Activated T-cell treated with anti-CD3 and anti-CD28 coated beads for 48 hours (primary cell): ENCODE data around the gene S100A5.

Source experiments
- DNase-seq: peaks from one replicate; pipeline ENCODE4 v3.0.0-alpha.2; 2020; ENCODE audit warnings: low read depth

The S100A5 gene

DNA sequence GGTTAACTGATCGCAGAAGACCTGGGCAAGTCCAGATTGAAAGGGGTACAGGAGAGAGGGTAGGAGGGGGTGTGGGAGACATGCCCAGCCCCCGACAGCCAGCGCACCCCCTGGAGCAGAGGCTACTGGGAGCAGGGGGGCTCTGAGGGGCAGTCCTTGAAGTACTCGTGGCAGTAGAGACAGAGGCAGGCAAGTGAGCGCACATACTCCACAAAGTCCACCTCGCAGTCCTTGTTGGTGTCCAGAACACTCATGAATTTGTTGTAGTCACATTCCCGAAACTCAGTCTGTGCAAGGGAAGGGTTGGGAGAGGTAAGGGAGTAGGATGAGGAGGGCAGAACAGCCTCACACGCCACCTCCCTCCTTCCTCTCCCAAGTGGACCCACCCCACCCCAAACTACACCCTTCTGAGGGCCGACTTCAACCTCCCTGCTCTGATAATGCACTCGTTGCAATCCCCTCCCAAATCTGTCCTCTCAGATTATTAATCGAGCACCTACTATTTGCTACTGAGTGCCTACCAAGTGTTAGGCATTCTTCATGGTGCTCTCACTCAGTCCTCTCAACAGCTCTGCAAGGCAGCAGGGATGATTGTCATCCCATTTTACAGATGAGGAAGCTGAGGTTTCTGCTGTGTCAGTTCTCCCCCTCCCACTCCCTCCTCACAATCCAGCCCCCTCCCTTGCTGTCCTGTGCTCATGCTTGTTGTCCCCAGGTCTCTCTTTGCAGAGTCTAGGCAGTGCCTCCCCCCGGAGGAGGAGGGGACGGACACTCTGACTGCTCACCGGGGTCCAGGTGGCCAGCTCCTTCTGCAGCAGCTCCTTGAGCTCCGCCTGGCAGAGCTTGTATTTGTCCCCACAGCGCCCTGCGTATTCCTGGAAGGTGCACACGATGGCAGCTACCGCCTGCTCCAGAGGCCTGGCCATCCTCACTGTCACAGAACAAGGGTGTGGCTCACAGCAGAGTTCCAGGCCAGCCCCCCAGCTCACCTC lies 7.1 kb upstream of the S100A5 start:
- DNase-seq, result no peak

DNA sequence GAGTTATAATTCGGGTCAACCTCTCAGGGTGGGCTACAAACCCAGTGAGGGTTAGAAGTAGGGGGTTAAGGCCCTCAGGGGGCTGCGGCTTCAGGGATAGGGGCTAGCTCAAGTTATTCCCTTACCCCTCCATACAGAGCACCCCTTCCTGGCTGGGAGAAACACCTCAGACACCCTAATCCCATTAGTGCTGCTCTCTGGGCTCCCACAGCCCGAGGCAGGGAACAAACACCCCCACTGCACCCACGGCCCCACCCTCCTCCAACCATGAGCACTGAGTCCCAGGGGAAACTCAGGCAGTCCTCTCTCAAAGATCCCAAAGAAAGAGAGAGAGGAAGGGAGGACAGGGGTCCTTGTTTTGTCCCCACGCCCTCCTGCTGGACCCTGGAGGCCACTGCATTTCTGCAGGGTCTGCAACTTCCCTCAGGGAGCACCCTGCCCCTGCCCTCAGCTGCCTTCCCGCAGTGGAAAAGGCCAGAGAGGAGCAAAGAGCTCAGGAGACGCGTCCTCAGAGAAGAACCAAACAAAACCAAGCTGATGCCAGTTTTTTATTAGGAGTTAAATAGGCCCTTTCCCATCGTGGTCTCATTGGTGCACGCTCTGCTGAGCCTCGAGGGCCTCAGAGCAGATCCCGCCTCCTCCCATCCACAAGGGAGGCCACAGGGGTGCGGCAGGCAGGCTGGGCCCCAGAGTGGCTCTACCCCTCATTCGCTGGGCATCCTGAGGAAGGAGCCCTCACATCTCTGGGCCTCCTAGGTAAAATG lies 6.2 kb upstream of the S100A5 start:
- no peak for DNase-seq

- no peak for DNase-seq
Measured at GRCh38 chr1:153546371-153546770, 5.6 kb upstream of the S100A5 start.

DNA sequence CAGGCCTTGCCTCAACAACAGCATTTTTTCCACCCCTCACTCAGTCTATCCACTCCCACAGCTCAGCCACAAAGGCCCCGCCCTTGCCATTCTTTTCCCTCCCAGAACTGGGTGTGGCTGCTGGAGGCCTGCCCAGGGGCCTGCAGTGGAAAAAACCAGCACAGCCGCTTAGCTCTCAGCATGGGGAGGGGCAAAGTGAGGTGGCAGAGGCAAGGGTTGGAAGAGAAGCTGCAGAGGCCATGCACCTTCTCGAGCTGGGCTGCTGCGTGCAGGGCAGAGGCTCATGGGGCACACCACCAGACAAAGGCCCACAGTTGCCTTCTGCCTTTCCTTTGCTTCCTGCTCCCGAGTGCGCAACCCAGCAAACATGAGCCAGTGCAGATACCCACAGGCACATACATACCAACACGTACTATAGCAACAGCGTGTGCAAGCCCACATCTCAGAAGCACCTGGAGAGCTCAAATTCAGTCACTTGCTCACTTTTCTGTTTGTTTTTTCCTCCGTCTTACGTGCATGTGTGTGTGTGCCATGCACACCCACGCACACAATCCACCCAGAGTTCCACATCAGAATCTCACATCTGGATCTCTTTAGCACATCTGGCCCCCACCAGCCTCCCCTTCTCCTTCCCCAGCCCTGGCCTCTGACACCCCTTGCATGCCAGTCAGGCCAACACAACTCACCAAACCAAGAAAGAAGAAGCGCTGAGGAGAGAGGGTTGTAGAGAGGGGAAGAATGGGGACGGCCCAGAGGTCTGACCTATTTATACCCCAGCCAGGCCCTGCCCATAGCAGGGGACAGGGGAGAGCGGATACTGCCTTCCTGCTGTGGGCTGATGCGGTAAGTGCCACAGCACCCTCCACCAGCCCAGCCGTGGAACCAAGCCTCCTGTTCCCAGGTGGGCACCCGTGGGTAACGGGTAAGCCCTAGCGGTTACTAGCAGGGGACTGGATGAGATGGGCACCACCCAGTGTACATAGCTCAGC lies 4.6 kb upstream of the S100A5 start, which contains the start of gene S100A4:
TSS of gene S100A4 (minus strand) at position 740 of the 989 bp plus-strand sequence. CDS start 1,012 bp downstream, outside the sequence.
- DNase-seq, result peak; percentile 93

- DNase-seq, result no peak
Measured at GRCh38 chr1:153544453-153545066, 3.8 kb upstream of the S100A5 start.

DNA sequence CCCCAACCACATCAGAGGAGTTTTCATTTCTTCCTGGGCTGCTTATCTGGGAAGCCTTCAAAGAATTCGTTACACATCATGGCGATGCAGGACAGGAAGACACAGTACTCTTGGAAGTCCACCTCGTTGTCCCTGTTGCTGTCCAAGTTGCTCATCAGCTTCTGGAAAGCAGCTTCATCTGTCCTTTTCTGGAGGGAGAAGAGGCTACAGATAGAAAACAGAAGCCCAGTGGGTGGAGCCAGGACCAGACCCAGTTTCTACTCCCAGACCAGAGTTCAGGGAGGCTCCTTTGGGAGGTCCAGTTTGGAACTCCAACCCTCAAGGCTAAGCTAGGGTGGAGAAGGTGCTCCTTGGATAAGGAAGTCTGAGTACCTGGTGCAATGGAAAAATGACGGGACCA lies 3.0 kb upstream of the S100A5 start:
- DNase-seq, result no peak

GRCh38 chr1:153542956-153543711 lies 2.4 kb upstream of the S100A5 start:
- DNase-seq, result no peak

DNA sequence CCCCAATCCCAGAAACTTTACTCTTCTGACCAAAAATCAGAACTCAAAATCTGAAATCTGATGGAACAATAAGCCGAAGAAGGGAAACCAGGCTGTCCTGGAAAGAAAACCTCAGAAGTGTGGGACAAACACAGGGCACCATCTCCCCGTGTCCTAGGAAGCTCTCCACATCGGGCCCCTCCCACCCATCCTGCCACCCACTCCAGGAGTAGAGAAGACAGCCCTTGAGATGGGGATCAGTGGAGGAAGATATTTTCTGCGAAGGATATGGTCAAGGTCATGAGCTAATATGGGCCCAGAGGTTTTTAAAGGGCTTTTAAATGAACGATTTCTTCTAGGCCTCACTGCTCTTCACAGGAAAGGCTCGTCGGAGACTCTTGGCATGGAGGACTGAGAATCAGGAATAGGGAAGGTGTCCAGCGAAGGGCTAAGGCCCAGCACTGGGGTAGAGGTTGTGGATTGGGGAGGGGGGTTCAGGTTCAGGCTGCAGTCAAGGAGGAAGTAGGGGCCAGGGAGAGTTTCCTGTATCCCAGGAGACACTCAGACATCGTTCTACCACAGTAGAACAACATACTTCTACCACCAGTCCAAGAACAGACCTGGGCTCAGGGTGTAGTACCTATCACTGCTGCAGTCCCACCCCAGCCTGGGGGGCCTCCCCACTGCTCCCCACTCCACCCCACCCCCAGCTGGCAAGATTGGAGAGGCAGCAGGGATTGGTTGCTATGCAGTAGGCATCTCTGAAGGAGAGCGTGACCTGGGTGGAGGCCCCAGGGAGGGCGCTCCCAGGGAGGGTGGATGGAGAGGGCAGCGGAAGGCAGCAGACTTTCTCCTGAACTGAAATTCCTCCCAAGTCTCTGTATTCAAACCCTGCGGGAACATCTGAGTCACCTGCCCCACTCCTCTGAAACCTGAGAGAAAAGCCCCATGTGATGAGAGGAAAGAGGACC lies 1.2 kb upstream of the S100A5 start:
- DNase-seq, result no peak

- DNase-seq, result no peak
Measured at GRCh38 chr1:153539395-153540093, 1.2 kb downstream of the S100A5 start.

- DNase-seq, result no peak
Measured at GRCh38 chr1:153538315-153538821, 2.4 kb downstream of the S100A5 start.

DNA sequence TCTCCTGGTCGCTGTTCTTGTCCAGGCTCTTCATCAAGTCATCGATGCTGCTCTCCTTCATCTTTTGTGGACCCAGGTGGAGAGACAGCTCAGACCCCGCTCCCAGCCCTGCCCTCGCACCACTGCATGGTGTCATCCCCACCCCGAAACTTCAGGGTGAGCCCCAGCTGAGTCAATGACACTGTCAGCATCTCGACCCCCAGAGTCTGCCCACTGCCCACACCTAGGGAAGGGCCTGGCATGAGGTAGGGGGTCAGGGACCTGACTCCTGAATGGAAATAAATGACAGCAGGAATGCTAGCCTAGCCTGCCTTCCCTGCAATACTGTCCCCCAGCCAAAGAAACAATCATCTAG lies 3.4 kb downstream of the S100A5 start:
- no peak for DNase-seq

DNA sequence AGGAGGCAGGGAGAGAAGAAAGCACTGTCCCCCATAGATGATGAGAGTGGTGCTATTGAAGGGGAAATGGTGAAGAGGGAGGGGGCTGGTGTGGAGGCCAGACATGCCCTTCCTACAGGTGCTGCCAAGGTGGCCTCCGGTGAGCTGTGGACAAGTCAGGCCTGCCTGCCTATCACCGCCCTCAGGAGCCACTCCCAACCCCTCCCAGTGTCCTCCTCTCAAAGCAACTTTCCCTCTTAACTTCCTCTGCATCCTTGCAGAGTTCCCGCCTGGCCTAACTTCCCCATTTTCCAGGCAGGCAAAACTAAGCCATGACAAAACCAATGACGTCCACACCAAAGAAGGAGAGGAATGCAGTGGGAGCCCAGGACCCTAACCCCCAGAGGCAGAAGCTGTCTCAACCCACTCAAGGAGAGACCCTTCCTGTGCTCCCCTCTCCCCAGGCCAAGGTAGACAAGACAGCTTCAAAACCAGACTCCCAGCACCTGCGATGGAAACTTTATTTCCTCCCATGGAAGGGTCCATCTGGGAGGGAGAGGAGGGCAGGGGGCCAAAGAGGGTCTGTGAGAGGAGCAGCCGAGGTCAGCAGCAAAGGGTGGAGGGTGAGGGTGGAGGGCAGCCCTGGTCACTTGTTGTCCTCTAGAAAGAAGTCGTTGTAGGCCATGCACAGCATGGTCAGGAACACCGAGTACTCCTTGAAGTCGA lies 3.9 kb downstream of the S100A5 start:
- no peak for DNase-seq

- peak; percentile 75 for DNase-seq
Measured at GRCh38 chr1:153536012-153536670, 4.6 kb downstream of the S100A5 start.

DNA sequence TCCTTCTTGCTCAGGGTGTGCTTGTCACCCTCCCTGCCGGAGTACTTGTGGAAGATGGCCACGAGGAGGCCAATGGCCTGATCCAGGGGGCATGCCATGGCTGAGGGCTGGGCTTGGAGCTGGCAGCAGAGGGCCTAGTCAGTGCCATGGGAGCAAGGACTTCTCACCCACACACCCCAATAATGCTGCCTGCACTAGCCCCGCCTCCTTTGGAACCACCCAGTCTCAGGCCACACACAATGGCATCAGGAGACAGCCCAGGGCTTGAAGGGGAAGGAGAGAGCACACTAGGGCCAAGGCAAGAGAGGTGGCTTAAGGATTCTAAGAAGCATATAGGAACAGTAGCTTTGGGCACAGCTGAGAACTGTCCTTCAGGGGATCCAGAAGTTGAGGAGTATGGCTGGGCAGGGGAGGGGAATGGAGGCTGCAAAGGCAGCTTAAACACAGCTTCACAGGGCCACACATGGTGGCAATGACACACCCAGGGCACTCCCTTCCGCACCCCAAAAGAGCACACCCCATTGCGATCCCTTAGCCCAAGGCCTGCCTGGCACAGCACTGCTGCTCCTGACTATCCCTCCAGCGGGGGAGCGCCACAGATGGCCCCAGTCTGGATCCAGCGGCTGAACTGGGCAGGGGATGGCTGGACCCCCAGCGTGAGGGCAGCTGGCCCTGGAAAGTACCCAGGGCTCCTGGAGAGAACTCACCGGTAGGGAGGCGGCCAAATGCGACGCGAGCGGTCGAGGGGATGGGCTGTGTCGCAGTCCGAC lies 5.3 kb downstream of the S100A5 start, which contains the start of gene S100A6:
TSS of gene S100A6 (minus strand) at position 750 of the 770 bp plus-strand sequence. CDS start at position 98, 652 bp downstream.
- no peak for DNase-seq

DNA sequence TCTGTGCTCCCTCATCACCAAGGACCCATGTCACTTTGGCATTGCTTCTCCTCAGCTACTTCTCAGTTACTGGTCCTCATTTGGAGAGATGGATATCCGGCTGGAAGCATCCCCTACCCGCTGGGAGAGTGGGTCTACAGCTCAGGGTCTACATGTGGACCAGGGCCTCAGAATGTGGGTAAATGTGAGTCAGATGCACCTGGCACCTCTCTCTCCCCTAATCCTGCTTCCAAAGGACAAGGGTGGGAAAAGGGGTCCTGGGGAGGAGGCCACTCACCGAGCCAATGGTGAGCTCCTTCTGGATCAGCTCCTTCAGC lies 5.9 kb downstream of the S100A5 start:
- no peak for DNase-seq

DNA sequence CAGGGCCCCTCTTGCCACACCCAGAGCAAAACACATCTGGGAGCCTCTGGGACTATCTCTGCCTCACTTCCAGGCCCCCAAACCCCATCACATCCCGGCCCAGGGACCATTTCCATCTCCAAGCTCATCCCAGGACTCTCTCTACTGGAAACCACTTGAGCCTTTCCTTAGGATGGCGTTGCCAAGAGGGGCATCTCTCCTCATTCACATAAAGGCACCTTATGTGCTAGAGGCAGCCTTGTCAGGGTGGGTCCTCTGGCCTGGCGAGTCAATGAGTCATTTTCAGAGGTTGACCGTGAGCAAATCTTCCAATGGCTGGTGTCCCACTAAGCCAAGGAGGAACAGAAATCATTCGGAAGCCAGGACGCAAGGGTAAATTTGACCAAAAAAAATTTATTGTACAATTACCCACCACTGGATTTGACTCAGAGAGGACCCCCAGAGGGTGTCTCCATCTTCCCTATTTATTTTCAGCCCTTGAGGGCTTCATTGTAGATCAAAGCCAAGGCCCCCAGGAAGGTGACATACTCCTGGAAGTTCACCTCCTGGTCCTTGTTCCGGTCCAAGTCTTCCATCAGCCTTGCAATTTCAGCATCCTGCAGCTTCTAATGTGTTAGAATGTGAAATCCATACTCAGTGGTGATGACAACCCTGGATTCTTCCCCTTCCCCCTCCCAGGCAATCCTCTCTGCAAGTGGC lies 6.4 kb downstream of the S100A5 start:
- DNase-seq, result no peak
